ENCODE measurements around the gene TERT. TPM values are rescaled to one million over a fixed set of nuclear protein-coding genes. Genes with fewer than 3 reads are reported as not detected.

The TERT gene
- total RNA-seq, 2 experiments from 2014 or later: 0.55 to 0.84 TPM

DNA sequence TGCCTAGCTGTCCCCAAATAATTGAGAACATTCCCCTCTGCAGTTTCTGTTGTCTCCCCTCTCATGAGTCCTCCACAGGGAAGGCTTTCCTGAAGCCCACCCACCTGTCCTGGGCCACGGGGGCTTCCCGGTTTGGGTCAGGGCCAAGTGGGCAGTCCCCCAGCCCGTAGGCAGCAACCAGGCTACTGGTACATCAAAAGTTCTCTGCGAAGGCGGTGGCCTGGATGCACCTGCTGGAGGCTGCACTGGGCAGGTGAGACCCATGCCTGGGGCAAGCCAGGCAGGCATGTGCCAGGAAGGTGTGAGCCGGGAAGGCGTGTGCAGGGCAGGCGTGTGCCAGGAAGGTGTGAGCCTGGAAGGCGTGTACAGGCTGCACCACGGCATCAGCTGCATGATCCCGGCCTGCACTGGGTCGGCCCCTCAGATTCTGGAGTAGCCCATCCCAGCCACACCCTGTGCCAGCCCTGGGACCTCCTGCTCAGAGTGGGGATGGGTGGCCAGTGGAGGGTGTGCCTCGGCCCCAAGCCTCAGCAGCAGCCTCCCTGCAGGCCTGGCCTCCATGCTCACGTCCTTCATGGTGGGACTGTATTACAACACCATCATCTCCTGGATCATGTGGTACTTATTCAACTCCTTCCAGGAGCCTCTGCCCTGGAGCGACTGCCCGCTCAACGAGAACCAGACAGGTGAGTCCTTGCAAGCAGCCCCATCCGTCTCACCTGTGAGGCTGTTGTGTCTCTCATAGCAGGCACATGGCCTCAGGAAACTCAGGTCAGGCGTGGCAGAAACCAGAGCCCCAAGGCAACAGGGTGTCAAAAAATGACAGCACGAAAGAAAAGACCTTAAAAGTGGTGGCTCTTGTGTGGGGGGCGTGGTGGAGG is 84.7 kb downstream of the TERT start:
- CTCF ChIA-PET: no interaction called here
- intact Hi-C loops (cut with DNase I, micrococcal nuclease): no loop called here
- no peaks in the 10 kb centered on the region for H3K9me3 Mint-ChIP-seq
- Histone ChIP-seq H3K4me3 (ENCODE audit: low read length) (no peak overlapping the region), H3K36me3 (ENCODE audit: insufficient read depth, low read length) (no peaks in the 10 kb centered on the region), H3K27ac (ENCODE audit: low read depth in 1 of 2, low read length in 2 of 2) (no peak overlapping the region), H3K9me3 (ENCODE audit: control insufficient read depth in 1 of 2, insufficient read depth in 1 of 2, low read length in 2 of 2) (no peaks in the 10 kb centered on the region), H3K4me1 (ENCODE audit: insufficient read depth, low read length) (no peaks in the 10 kb centered on the region), H3K27me3 (ENCODE audit: control insufficient read depth in 1 of 2, insufficient read depth in 2 of 2, low read length in 2 of 2) (no peaks in the 10 kb centered on the region)
- ATAC-seq (ENCODE audit: poor library complexity) (no peak), DNase-seq (no peak)
- TF ChIP-seq, protein P1, sequence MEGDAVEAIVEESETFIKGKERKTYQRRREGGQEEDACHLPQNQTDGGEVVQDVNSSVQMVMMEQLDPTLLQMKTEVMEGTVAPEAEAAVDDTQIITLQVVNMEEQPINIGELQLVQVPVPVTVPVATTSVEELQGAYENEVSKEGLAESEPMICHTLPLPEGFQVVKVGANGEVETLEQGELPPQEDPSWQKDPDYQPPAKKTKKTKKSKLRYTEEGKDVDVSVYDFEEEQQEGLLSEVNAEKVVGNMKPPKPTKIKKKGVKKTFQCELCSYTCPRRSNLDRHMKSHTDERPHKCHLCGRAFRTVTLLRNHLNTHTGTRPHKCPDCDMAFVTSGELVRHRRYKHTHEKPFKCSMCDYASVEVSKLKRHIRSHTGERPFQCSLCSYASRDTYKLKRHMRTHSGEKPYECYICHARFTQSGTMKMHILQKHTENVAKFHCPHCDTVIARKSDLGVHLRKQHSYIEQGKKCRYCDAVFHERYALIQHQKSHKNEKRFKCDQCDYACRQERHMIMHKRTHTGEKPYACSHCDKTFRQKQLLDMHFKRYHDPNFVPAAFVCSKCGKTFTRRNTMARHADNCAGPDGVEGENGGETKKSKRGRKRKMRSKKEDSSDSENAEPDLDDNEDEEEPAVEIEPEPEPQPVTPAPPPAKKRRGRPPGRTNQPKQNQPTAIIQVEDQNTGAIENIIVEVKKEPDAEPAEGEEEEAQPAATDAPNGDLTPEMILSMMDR (IDR thresholded peaks at IDR 0.05): no peak
- POLR2A ChIA-PET: no interaction called here
- no peaks in the 10 kb centered on the region for H3K27me3 Mint-ChIP-seq
- H3K27ac Mint-ChIP-seq: no peak overlapping the region
- no peaks in the 10 kb centered on the region for H3K36me3 Mint-ChIP-seq (ENCODE audit: low read depth)
- H3K4me1 Mint-ChIP-seq (ENCODE audit: low read depth): no peaks in the 10 kb centered on the region
- H3K4me3 Mint-ChIP-seq: no peak overlapping the region

DNA sequence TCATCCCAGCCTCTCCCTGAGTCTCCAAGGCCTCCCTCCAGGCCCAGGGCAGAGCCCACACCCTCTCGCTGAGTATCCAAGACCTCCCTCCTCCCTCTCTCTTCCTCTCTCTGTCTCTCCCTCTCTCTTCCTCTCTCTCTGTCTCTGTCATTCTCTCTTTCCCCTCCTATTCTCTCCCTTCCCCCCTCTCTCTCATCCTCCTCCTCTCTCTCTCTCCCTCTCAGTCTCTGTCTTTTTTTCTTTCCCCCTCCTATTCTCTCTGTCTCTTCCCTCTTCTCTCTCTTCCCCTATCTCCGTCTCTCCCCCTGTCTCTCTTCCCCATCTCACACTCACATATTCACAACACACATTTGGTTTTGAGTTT is 85.4 kb downstream of the TERT start:
- Histone ChIP-seq H3K4me1 (ENCODE audit: insufficient read depth, low read length) (no peaks in the 10 kb centered on the region), H3K9me3 (ENCODE audit: control insufficient read depth in 1 of 2, insufficient read depth in 1 of 2, low read length in 2 of 2) (no peaks in the 10 kb centered on the region), H3K36me3 (ENCODE audit: insufficient read depth, low read length) (no peaks in the 10 kb centered on the region), H3K4me3 (ENCODE audit: low read length) (no peak overlapping the region), H3K27ac (ENCODE audit: low read depth in 1 of 2, low read length in 2 of 2) (no peak overlapping the region), H3K27me3 (ENCODE audit: control insufficient read depth in 1 of 2, insufficient read depth in 2 of 2, low read length in 2 of 2) (no peaks in the 10 kb centered on the region)
- Mint-ChIP-seq H3K9me3 (no peaks in the 10 kb centered on the region), H3K4me1 (ENCODE audit: low read depth) (no peaks in the 10 kb centered on the region), H3K4me3 (no peak overlapping the region), H3K27me3 (no peaks in the 10 kb centered on the region), H3K36me3 (ENCODE audit: low read depth) (no peaks in the 10 kb centered on the region), H3K27ac (no peak overlapping the region)
- TF ChIP-seq, protein P1 (IDR thresholded peaks at IDR 0.05): no peak
- DNase-seq: no peak
- ATAC-seq (ENCODE audit: poor library complexity): no peak
- CTCF ChIA-PET: no interaction called here
- intact Hi-C loops (cut with DNase I, micrococcal nuclease): no loop called here
- POLR2A ChIA-PET: no interaction called here

DNA sequence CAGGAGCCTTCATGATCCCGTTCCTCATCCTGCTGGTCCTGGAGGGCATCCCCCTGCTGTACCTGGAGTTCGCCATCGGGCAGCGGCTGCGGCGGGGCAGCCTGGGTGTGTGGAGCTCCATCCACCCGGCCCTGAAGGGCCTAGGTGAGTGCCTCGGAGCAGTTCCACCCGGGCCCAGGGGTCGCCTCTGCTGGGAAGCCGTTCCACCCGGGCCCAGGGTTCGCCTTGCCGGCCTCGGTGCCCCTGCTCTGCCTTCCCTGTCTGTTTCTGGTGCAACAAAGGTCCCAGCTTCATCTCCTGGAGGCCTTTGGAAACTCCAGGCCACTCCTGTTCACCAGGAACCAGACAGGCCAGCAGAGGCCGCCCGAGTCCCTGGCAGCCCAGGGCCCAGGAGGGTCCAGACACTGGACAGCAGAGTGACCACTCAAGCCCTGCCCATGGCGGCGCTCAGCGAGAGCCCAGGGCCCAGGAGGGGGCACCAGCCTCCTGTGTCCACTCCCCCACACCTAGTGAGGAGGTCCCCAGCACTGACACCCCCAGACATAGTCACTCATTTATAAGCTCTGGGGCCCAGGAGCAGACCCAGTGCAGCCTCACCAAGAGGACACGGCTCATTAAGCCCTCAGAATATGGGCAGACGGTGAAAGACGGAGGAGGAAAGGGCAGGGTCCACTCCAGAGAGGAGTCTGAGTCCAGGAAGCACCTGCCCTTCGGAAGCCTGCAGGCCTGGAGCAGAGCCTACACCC is 86.0 kb downstream of the TERT start:
- Mint-ChIP-seq H3K4me1 (ENCODE audit: low read depth) (no peaks in the 10 kb centered on the region), H3K36me3 (ENCODE audit: low read depth) (no peaks in the 10 kb centered on the region), H3K27ac (no peak overlapping the region), H3K27me3 (no peaks in the 10 kb centered on the region), H3K9me3 (no peaks in the 10 kb centered on the region), H3K4me3 (no peak overlapping the region)
- Histone ChIP-seq H3K9me3 (ENCODE audit: control insufficient read depth in 1 of 2, insufficient read depth in 1 of 2, low read length in 2 of 2) (no peaks in the 10 kb centered on the region), H3K27ac (ENCODE audit: low read depth in 1 of 2, low read length in 2 of 2) (no peak overlapping the region), H3K36me3 (ENCODE audit: insufficient read depth, low read length) (no peaks in the 10 kb centered on the region), H3K27me3 (ENCODE audit: control insufficient read depth in 1 of 2, insufficient read depth in 2 of 2, low read length in 2 of 2) (no peaks in the 10 kb centered on the region), H3K4me3 (ENCODE audit: low read length) (no peak overlapping the region), H3K4me1 (ENCODE audit: insufficient read depth, low read length) (no peaks in the 10 kb centered on the region)
- no peak for ATAC-seq (ENCODE audit: poor library complexity)
- DNase-seq: no peak
- CTCF ChIA-PET: no interaction called here
- TF ChIP-seq, protein P1 (IDR thresholded peaks at IDR 0.05): no peak
- intact Hi-C loops (cut with DNase I, micrococcal nuclease): no loop called here
- POLR2A ChIA-PET: no interaction called here

Measured in CD4-positive, alpha-beta T cell (primary cell).